Liver (tissue), 3 donors: ENCODE results near the gene CGN.

Experiments
- ATF3 ChIP-seq: IDR thresholded peaks from 2 replicates; pipeline ENCODE4 v1.6.1; 2016; ENCODE audit warnings: antibody characterized with exemption
- CTCF ChIP-seq: fragments of 150-350 bp; IDR thresholded peaks from 2 replicates; pipeline ENCODE4 v1.5.1; 2017; ENCODE audit warnings: improper control_type of control experiment, low read depth, low read length; ENCODE audit not compliant: missing input control
- EGR1 ChIP-seq, 2 donors: IDR thresholded peaks; 2 replicates each; pipeline ENCODE4 v1.6.1; 2016 to 2018; ENCODE audit warnings: antibody characterized with exemption in 2 of 2, low read depth in 2 of 2
- JUND ChIP-seq, 2 donors: IDR thresholded peaks; 2 replicates each; pipeline ENCODE4 v1.6.1; 2016; ENCODE audit warnings: antibody characterized with exemption in 2 of 2
- MAX ChIP-seq: IDR thresholded peaks from 2 replicates; pipeline ENCODE4 v1.6.1; 2016; ENCODE audit warnings: antibody characterized with exemption
- NR2F2 ChIP-seq: IDR thresholded peaks from 2 replicates; pipeline ENCODE4 v1.6.1; 2016; ENCODE audit warnings: antibody characterized with exemption
- SP1 ChIP-seq: IDR thresholded peaks from 2 replicates; pipeline ENCODE4 v1.6.1; 2018; ENCODE audit warnings: antibody characterized with exemption, mild to moderate bottlenecking
- TAF1 ChIP-seq: conservative IDR thresholded peaks from 2 replicates; pipeline ENCODE4 v1.6.1; 2016; ENCODE audit warnings: antibody characterized with exemption, mild to moderate bottlenecking
- YY1 ChIP-seq: IDR thresholded peaks from 2 replicates; pipeline ENCODE4 v1.6.1; 2016; ENCODE audit warnings: antibody characterized with exemption, mild to moderate bottlenecking
- TF ChIP-seq, protein P1 (sequence below): IDR thresholded peaks from 2 replicates; pipeline ENCODE4 v1.6.1; 2016; ENCODE audit warnings: antibody characterized with exemption
- TF ChIP-seq, protein P2 (sequence below): IDR thresholded peaks from 2 replicates; pipeline ENCODE4 v1.6.1; 2016; ENCODE audit warnings: antibody characterized with exemption, mild to moderate bottlenecking
- donor health status: healthy.
- donor health status: healthy.

DNA sequence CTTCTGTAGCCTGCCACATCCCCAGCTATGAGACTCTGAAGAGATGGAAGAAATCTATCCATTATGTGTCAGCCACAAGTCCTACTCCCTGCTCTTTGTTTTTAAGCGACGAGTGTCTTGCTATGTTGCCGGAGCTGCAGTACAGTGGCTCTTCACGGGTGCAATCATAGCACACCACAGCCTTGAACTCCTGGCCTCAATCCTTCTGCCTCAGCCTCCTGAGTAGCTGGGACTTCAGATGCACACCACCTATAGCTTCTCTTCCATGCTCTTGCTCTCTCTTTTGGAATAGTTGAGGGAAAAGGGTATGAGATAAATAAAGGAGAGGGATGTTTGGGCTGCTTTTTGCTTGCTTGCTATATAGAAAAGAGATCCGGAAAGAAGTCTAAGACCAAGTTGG is 30.6 kb downstream of the CGN start:
- TF ChIP-seq CTCF (no peak), MAX (no peak), YY1 (no peak), ATF3 (no peak), EGR1 (IDR thresholded peaks at IDR 0.05; ENCODE audit: low read depth in 2 of 2) (no peak), TAF1 (no peak), NR2F2 (no peak), SP1 (no peak), JUND (IDR thresholded peaks at IDR 0.05) (no peak)
- TF ChIP-seq, protein P1, sequence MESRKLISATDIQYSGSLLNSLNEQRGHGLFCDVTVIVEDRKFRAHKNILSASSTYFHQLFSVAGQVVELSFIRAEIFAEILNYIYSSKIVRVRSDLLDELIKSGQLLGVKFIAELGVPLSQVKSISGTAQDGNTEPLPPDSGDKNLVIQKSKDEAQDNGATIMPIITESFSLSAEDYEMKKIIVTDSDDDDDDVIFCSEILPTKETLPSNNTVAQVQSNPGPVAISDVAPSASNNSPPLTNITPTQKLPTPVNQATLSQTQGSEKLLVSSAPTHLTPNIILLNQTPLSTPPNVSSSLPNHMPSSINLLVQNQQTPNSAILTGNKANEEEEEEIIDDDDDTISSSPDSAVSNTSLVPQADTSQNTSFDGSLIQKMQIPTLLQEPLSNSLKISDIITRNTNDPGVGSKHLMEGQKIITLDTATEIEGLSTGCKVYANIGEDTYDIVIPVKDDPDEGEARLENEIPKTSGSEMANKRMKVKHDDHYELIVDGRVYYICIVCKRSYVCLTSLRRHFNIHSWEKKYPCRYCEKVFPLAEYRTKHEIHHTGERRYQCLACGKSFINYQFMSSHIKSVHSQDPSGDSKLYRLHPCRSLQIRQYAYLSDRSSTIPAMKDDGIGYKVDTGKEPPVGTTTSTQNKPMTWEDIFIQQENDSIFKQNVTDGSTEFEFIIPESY, result no peak
- TF ChIP-seq, protein P2, sequence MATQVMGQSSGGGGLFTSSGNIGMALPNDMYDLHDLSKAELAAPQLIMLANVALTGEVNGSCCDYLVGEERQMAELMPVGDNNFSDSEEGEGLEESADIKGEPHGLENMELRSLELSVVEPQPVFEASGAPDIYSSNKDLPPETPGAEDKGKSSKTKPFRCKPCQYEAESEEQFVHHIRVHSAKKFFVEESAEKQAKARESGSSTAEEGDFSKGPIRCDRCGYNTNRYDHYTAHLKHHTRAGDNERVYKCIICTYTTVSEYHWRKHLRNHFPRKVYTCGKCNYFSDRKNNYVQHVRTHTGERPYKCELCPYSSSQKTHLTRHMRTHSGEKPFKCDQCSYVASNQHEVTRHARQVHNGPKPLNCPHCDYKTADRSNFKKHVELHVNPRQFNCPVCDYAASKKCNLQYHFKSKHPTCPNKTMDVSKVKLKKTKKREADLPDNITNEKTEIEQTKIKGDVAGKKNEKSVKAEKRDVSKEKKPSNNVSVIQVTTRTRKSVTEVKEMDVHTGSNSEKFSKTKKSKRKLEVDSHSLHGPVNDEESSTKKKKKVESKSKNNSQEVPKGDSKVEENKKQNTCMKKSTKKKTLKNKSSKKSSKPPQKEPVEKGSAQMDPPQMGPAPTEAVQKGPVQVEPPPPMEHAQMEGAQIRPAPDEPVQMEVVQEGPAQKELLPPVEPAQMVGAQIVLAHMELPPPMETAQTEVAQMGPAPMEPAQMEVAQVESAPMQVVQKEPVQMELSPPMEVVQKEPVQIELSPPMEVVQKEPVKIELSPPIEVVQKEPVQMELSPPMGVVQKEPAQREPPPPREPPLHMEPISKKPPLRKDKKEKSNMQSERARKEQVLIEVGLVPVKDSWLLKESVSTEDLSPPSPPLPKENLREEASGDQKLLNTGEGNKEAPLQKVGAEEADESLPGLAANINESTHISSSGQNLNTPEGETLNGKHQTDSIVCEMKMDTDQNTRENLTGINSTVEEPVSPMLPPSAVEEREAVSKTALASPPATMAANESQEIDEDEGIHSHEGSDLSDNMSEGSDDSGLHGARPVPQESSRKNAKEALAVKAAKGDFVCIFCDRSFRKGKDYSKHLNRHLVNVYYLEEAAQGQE, result no peak
